BE2C (cell line): ENCODE results near the gene TMEM163.

ENCODE experiments used
- DNase-seq: peaks from one replicate; pipeline ENCODE4 v3.0.0-alpha.2; 2020
- H3K27me3 ChIP-seq: fragments of 250-450 bp; sonication (Bioruptor Pico); 2 replicates; pipeline ENCODE4 v1.5.1; 2020; ENCODE audit warnings: mild to moderate bottlenecking
- H3K36me3 ChIP-seq: fragments of 250-450 bp; sonication (Bioruptor Pico); 2 replicates; pipeline ENCODE4 v1.5.1; 2020; ENCODE audit warnings: mild to moderate bottlenecking
- H3K4me1 ChIP-seq: fragments of 250-450 bp; sonication (Bioruptor Pico); 2 replicates; pipeline ENCODE4 v1.5.1; 2020
- H3K4me3 ChIP-seq: 2 replicates; pipeline ENCODE4 v1.5.1; 2011; ENCODE audit warnings: low read depth, low read length
- H3K9me3 ChIP-seq: fragments of 250-450 bp; sonication (Bioruptor Pico); 2 replicates; pipeline ENCODE4 v1.5.1; 2020
- TF ChIP-seq, protein P1 (sequence below): IDR thresholded peaks from 2 replicates; pipeline ENCODE4 v1.5.1; 2012; ENCODE audit warnings: mild to moderate bottlenecking, low read depth, low read length

TMEM163 gene

DNA sequence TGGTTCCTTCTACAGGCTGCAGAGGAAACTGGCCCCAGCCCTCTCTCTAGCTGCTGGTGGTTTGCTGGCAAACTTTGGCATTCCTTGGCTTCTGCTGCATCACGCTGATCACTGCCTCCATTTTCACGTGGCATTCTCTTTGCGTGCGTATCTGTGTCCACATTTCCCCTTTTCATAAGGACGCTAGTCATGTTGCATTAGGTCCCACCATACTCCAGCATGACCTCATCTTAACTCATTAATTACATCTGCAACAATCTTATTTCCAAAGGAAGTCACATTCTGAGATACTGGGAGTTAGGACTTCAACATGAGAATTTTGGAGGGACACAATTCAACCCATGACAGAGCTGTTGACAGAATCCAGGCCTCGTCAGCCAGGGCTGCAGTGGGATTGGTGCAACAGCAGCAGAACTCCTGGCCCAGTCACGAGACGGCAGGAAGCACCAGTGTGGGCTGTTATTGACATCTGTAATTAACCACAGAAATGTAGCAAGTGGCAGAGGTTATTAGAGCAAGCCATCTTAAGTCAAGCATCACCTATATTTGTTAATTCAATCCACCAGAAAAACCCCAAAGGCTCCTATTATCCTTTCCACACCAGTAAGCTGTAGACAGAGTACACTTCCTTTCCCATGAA, 132.4 kb downstream of the TMEM163 start:
- Histone ChIP-seq H3K9me3 (no peaks in the 10 kb centered on the region), H3K4me3 (no peak overlapping the region), H3K4me1 (no peaks in the 10 kb centered on the region), H3K36me3 (no peaks in the 10 kb centered on the region), H3K27me3 (no peaks in the 10 kb centered on the region)
- TF ChIP-seq, protein P1, sequence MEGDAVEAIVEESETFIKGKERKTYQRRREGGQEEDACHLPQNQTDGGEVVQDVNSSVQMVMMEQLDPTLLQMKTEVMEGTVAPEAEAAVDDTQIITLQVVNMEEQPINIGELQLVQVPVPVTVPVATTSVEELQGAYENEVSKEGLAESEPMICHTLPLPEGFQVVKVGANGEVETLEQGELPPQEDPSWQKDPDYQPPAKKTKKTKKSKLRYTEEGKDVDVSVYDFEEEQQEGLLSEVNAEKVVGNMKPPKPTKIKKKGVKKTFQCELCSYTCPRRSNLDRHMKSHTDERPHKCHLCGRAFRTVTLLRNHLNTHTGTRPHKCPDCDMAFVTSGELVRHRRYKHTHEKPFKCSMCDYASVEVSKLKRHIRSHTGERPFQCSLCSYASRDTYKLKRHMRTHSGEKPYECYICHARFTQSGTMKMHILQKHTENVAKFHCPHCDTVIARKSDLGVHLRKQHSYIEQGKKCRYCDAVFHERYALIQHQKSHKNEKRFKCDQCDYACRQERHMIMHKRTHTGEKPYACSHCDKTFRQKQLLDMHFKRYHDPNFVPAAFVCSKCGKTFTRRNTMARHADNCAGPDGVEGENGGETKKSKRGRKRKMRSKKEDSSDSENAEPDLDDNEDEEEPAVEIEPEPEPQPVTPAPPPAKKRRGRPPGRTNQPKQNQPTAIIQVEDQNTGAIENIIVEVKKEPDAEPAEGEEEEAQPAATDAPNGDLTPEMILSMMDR: no peak
- DNase-seq: no peak

DNA sequence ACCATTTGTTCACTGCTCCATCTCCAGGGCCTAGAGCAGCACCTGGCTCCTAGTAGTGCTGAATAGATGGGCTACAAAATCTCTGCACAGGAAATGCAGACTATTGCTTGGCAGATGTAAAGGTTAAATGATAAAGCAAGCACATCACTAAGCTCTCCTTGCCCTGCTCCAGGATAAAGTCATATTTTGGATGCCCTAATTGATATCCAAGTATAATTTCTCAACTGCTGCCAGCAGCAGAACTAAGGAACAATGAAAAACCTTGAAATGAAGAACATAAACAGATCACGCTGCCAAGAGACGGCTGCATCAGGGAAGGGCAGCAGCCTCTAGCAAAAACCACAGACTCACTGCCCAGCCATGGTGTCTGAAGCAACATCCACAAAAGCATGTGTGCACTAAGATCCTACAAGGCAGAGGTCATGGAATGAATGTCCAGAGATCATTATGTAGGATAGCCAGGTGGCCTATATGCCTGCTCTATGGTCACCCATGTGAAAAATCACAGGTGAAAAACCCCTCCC, 134.7 kb downstream of the TMEM163 start:
- H3K9me3 ChIP-seq: no peaks in the 10 kb centered on the region

DNA sequence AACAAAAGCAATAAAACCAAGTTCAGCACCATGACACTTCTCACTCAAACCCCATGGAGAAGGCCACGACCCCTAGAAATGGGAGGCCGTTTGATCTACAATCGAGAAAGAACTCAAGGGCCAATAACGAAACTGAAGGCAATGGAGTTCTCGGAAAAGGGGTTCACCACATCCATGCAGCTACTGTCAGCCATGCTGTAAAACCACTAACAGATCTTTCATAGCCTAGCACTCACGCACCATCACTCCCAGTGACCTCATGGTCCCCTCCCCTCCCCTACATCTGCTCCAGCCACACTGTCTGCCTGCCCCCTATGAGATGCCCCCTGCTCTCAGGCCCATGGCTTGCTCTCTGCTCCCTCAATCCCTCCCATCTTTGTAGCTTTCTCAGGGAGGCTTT, 135.3 kb downstream of the TMEM163 start:
- Histone ChIP-seq H3K4me3 (no peak overlapping the region), H3K27me3 (no peaks in the 10 kb centered on the region), H3K4me1 (no peaks in the 10 kb centered on the region), H3K36me3 (no peaks in the 10 kb centered on the region), H3K9me3 (no peaks in the 10 kb centered on the region)
- TF ChIP-seq, protein P1: no peak
- DNase-seq: no peak

More for the DNA sequence above, 134.7 kb downstream of the TMEM163 start:
- Histone ChIP-seq H3K4me1 (no peaks in the 10 kb centered on the region), H3K27me3 (no peaks in the 10 kb centered on the region), H3K4me3 (no peak overlapping the region), H3K36me3 (no peaks in the 10 kb centered on the region)
- DNase-seq: no peak
- TF ChIP-seq, protein P1: no peak

DNA sequence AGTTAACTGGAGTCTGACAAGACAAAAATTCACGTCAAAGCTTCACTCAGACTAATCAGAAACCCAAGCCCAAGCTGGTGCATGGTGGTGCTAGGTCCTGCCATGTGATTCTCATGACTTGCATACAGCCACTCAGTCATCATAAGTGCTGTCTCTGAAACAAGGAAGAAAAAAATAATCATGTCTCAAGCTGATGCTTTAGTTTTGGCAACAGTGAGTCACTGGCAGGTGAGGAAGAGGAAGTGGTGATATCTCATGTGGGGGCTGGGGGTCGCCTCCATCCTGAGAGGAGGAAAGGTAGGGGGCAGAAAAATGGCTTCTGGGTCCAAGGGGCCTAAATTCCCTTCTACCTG, 136.3 kb downstream of the TMEM163 start:
- Histone ChIP-seq H3K4me1 (no peaks in the 10 kb centered on the region), H3K4me3 (no peak overlapping the region)
- DNase-seq: no peak

DNA sequence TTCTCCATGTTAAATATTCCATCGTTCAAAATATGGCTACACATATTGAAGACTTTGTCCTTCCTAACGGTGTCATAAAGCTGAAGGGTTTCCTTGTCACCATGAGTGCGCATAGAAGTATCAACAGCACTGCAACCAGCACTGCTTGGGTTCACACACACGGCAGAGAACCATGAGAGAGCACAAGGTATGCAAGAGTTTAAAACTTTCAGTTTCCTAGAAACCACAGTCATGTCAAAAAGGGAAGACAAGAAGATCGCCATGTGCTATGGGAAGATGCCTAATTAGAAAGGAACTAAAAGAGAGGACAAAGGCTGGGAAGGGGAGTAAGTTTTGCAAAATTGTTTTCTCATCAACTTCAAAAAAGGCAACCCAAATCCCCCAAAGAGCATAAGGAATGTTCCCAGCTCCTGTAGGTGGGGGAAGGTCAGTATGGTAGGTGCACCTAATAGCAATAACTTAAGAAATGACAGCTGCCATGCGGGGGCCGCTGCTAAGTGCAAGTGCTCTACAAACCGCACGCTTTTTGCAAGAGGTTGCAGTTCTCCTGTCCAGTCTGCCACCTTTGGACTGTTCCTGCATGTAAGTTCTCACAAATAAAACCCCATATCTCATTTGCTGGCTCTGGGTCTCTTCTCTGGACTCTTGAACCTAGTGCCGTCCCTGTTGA, 136.8 kb downstream of the TMEM163 start:
- Histone ChIP-seq H3K4me3 (no peak overlapping the region), H3K4me1 (no peaks in the 10 kb centered on the region), H3K9me3 (no peaks in the 10 kb centered on the region), H3K36me3 (no peaks in the 10 kb centered on the region), H3K27me3 (no peaks in the 10 kb centered on the region)
- TF ChIP-seq, protein P1: no peak
- no peak for DNase-seq

More for the DNA sequence above, 136.3 kb downstream of the TMEM163 start:
- TF ChIP-seq, protein P1: no peak
- Histone ChIP-seq H3K27me3 (no peaks in the 10 kb centered on the region), H3K9me3 (no peaks in the 10 kb centered on the region), H3K36me3 (no peaks in the 10 kb centered on the region)

DNA sequence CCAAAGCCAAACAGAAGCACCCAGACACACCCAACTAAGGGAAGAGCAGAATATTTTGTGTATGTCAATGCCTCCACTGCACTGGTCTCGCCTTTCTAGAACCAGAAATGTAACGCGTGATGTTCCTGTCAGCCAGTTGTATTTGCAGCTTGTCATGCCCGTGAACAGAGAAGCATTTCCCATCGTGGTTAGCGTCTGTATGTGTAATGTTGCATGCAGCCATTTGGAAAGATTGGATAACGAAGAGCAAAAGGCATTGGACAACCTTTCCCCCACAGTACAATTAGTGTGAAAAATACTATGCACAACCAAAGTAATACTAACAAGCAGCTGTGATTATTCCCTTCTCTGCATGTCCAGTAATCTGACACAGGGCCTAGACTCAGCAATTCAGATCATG, 140.5 kb downstream of the TMEM163 start:
- H3K27me3 ChIP-seq: no peaks in the 10 kb centered on the region
- TF ChIP-seq, protein P1: no peak
- no peaks in the 10 kb centered on the region for H3K9me3 ChIP-seq
- no peak for DNase-seq
- H3K4me1 ChIP-seq: no peaks in the 10 kb centered on the region
- H3K36me3 ChIP-seq: no peaks in the 10 kb centered on the region
- no peak overlapping the region for H3K4me3 ChIP-seq
